ENCODE results near the gene ZNF503.

The ZNF503 gene

DNA sequence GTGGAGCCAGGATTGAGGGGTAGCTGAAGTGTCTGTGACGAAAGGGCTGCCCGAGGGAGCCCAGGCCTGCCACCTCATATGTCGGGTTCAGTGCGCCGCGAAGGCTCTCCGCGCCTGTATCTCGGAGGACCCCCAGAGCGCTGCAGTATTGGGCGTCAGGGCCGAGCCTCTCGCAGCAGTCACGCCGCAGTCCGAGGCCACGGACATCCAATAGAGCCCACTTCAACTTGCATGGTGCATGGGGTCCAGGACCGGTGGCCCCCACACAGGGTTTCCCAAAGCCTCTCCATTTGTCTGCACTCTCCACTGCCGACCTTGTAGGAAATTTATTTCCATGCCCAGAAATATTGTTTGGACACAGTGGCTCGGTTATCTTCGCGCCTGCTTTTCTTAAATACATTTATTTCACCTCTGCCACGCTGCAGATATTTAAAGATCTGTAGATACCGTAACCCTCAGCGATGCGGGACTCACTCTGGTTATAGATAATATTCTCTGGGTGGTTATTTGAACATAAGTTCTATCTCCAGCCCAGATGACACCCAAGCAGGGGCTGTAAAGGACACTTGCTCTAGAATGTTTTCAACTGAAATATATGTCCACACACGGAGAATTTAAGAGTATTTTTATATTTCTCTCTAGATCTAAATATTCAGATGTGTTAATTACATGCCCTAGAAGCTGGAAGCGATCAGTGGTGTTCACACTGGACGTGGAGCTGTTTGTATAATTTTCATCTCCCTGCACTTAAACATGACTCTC lies 5.1 kb upstream of the ZNF503 start:
- DNase-seq (ENCODE audit: low read depth), result no peak

DNA sequence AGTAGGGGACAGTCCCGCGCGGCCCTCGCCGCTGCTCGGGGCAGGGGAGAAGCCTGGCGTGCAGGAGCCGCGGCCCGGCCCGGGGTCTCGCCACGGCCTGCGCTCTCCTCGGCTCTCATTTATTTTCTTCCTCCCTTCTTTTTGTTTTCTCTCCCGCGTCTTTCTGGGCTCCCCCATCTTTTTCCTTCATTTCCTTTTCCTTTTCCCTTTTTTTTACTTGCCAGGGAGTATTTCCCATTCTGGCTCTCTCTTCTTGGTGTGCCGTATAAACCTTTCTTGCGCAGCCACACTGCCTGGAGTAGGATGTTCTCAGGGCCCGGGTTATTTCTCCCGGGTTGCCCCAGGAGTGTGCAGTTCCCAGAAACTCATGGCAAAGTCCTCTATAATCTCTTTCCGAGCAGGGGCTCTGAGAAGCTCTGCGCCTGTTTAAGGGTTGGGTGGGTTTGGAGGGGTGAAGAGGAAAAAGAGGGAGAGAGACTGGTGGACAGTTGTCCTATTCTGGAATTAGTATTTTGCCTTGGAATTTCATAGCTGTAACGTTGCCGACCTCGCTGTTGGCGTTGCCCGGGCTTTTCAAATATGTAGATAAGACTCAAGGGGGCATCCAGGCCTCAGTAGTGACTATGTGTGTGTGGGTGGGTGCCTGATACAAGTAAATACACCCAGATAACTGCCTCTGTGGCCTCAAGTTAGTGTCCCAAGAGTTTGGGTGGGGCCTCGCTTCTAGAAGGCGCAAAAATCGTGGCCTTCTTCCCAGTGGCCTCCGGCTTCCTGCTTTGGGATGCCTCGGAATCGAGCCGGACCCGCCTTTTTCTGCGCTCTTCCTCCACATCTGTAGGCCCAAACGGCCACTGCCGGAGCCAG lies 4.3 kb upstream of the ZNF503 start:
- DNase-seq (ENCODE audit: low read depth), result no peak

DNA sequence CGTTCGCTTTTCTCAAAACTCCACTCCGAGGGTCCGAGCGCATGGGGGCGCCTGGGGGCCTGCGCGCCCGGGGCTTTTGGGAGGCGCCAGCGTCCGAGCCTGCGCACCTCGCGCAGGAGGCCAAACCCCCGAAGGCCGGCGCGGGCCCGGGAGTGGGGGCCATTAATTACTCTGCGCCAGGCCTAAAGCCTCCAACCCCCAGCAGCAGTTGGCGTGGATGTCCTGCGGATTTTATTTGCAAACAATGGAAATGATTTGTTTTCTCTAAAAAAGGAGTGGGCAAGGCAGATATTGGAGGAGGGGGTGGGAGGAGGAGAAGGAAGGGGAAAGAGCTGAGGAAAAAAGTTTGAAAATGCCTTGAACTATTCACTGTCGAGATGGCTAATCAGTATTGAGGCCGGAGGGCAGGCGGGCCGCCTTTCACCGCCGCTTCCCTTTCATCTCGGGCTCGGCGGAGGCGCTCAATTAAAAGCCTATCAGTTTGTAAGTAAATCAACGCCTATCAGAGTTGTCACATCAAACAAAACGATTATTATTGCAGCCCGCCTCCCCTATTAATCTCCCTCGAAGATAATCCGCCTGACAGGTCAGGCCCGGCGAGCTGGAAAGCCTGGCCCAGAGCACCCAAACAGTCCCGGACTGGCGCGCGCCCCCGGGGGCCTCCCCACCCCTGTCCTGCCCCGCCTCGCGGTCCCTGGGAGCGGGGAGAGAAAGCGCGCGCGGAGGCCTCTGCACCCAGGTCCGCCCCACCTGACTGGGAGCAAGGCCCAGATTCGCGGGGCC lies 3.4 kb upstream of the ZNF503 start:
- no peak for DNase-seq (ENCODE audit: low read depth)

- no peak for DNase-seq (ENCODE audit: low read depth)
Observed at GRCh38 chr10:75403939-75404814, 2.6 kb upstream of the ZNF503 start.

DNA sequence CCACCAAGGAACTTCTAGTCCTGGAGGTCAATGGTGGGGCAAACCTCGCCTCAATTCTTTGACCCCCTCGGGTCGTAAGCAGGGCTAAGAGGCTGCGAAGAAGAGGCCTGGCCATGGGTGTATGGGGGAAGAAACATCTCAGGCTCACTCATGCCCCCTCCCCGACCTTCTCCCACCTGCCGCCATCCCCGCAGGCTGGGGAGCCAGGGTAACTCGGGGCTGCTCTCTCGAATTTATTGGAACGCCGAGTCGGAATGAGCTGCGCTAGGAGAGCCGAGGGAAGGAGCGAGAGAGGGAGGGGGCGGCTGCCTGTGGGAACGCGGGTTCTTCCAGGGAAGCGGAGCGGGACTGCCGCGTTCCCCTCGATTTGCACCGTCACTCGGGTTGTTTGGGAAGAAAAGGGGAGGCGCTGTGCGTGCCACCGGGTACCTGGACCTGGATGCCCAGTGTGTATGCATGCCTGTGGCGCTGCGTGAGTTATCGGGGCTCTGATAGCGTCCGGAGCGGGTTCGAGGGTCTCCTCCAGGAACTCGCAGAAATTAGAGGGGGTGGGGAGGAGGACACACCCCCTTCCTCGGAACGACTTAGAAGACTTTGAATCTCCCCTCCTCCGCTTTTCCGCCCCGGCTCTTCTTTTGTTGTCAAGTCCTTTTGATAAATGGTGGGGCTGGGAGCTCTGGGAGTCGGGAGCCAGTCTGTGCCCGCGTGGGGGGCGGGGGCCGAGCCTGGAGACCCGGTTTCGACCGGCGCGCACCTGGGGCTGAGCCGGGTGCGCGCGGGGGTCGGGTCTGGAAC lies 1.8 kb upstream of the ZNF503 start:
- peak; percentile 38 for DNase-seq (ENCODE audit: low read depth)

- DNase-seq (ENCODE audit: low read depth), result no peak
Observed at GRCh38 chr10:75402486-75403143, 1.1 kb upstream of the ZNF503 start.

- DNase-seq (ENCODE audit: low read depth), result peak; percentile 68
Observed at GRCh38 chr10:75400771-75401568, 594 bp downstream of the ZNF503 start.

DNA sequence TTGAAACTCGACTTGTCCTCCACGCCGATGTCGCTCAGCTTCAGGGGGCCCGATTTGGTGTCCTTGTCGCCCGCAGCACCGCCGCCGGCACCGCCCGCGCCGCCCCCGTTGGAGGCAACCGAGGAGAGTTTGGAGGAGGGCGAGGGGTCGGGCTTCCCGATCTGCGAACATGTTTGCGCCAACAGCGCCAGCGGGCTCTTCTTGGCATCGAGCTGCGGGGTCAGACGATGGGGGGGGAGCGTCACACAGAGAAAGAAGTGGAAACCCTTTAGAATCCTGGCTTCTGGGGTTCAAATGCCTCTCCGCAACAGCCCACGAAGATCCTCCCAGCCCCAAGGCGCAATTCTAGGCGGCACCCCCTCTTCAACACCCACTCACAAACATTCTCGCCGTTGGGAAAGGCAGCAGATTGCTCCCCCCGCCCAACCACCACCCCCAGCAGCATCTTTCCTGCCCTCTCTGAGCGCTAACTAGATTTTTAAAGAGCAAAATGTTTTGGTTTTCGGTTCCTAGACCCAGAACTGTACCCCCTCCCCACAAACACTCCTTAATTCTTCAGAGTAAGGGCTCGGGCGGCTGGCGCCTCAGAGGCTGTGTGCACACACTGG lies 1.3 kb downstream of the ZNF503 start:
- DNase-seq (ENCODE audit: low read depth), result no peak

- DNase-seq (ENCODE audit: low read depth), result peak; percentile 82
Observed at GRCh38 chr10:75399461-75400162, 2.0 kb downstream of the ZNF503 start.

GRCh38 chr10:75398692-75399460 lies 2.7 kb downstream of the ZNF503 start:
- peak; percentile 56 for DNase-seq (ENCODE audit: low read depth)

DNA sequence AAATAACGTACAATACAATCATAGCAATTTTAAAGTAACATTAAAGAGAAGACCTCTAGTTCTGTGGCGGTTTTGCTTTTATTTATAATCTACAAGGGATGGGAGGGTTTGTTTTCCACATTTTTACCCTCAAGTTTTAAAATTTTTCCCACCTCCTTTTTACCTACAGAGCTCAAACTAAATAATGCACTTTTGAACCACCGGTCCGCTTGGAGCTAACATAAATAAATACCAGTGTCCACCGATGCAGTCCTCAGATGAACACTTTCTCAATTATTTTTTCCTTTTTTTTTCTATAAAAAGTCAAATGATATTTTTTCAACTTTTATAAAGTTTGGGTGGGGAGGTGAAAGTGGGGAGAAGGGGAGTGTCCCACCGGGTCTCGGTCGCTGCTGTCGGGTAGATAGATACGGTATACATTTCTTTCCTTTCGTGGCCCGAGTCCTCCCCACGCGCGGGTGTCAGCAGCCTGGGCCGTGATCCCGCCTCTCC lies 3.3 kb downstream of the ZNF503 start:
- DNase-seq (ENCODE audit: low read depth), result peak; percentile 31

DNA sequence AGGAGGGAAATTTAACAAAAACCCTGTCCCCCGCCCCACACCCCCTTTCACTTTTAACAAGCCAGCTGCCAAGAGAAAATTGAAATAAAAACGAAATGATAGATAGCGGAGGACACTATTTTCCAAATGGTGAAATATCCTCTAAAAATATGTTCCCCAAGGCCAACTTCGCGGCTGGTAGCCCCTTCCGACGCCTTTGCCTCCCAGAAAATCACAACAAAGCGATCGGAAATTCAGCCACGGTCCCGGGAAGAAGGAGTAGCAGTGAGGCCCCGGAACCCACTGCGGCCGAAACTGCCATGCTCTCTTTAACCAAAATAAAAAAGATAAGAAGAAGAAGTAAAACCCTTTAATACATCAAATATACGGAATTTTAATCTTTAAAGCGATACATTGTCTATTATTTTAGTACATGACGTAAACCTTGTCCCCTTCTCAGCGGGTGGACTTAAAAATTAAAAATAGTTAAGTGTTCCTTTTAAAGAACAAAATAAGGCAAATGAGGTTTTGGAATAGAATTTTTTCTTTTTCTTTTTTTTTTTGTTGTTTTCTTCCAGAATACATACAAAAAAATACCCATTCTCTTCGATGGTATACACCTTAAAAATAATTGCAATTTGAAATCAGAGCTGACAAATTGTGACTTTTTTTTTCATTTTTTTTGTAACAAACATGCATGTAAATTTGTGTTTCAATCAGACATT lies 3.9 kb downstream of the ZNF503 start:
- peak; percentile 50 for DNase-seq (ENCODE audit: low read depth)

- peak; percentile 47 for DNase-seq (ENCODE audit: low read depth)
Observed at GRCh38 chr10:75396631-75397495, 4.7 kb downstream of the ZNF503 start.

GRCh38 chr10:75395932-75396630 lies 5.5 kb downstream of the ZNF503 start:
- DNase-seq (ENCODE audit: low read depth), result peak; percentile 55

Measured in EH (cell line).